GM18520 (cell line): ENCODE data around the gene RAI1.
"Not testable (repeated sequence)": the region's sequence is repeated elsewhere in the genome, so short reads cannot be mapped to it uniquely, and the experiment has no call there.

Source experiments
- ATAC-seq: cut with Tn5 transposase; IDR thresholded peaks from one replicate; pipeline ENCODE4 v1.9.1; 2021; ENCODE audit not compliant: unreplicated experiment

Gene RAI1

GRCh38 chr17:17663160-17664063, 17.8 kb upstream of the RAI1 start:
- ATAC-seq, result peak; percentile 81

GRCh38 chr17:17664064-17664452, 17.2 kb upstream of the RAI1 start:
- ATAC-seq, result no peak

GRCh38 chr17:17665255-17665654, 16.0 kb upstream of the RAI1 start:
- no peak for ATAC-seq

GRCh38 chr17:17666111-17666714, 15.0 kb upstream of the RAI1 start:
- no peak for ATAC-seq

GRCh38 chr17:17667231-17667630, 14.0 kb upstream of the RAI1 start:
- no peak for ATAC-seq

GRCh38 chr17:17667947-17668346, 13.3 kb upstream of the RAI1 start:
- ATAC-seq, result no peak

- no peak for ATAC-seq
These were observed 12.9 kb upstream of the RAI1 start for GRCh38 chr17:17668358-17668757.

- no peak for ATAC-seq
These were observed 12.3 kb upstream of the RAI1 start for GRCh38 chr17:17668775-17669579.

- no peak for ATAC-seq
These were observed 11.6 kb upstream of the RAI1 start for GRCh38 chr17:17669580-17670235.

- ATAC-seq, result no peak
These were observed 10.5 kb upstream of the RAI1 start for GRCh38 chr17:17670701-17671305.

GRCh38 chr17:17671369-17672129, 9.7 kb upstream of the RAI1 start:
- no peak for ATAC-seq

- no peak for ATAC-seq
These were observed 8.5 kb upstream of the RAI1 start for GRCh38 chr17:17672453-17673368.

- ATAC-seq, result no peak
These were observed 5.8 kb upstream of the RAI1 start for GRCh38 chr17:17675416-17675815.

- no peak for ATAC-seq
These were observed 5.2 kb upstream of the RAI1 start for GRCh38 chr17:17675925-17676534.

GRCh38 chr17:17676752-17677151, 4.5 kb upstream of the RAI1 start:
- no peak for ATAC-seq

GRCh38 chr17:17677299-17678040, 3.8 kb upstream of the RAI1 start:
- no peak for ATAC-seq

GRCh38 chr17:17678063-17678699, 3.1 kb upstream of the RAI1 start:
- not testable (repeated sequence) for ATAC-seq
